ENCODE measurements around the gene SLX4IP.
A peak's percentile ranks its signal among the peaks of the same experiment; 100 is the strongest.

Gene SLX4IP

DNA sequence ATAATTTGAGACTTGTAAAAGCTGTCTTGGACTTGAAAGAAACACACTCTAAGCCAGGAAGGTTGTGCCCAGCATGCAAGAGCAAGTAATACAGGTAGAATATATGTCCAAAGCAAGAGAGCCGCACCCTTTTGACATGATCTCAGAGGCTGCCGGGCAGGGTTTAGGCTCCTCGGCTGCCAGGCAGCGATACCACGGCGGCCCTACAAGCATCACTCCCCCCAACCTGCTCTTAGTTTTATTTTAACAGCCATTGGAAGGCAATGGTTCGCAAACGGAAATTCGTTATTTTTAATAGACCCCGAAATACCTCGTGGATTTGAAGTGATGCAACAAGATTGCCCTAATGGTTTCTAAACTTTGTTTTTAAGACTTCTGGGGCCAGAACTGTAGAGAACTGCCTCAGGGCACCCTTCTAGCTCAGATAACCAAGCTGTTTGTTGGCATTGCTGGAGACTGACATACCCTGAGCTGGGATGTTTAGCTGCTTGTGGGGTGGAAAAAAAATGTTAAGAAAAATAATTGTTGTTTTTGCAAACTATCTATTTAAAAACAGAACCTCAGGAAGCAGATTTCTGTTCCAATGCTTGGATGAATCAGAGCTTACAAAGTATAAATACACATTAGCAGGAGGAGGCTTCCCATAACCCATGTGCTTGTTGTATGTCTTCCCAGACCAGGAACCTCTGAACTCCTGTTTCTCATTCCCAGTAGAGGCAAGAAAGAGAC is 199.7 kb downstream of the SLX4IP start:
- no peak for DNase-seq (ENCODE audit: low spot score)

- DNase-seq (ENCODE audit: low spot score) = no peak
Measured at GRCh38 chr20:10635476-10636208, 200.5 kb downstream of the SLX4IP start.

DNA sequence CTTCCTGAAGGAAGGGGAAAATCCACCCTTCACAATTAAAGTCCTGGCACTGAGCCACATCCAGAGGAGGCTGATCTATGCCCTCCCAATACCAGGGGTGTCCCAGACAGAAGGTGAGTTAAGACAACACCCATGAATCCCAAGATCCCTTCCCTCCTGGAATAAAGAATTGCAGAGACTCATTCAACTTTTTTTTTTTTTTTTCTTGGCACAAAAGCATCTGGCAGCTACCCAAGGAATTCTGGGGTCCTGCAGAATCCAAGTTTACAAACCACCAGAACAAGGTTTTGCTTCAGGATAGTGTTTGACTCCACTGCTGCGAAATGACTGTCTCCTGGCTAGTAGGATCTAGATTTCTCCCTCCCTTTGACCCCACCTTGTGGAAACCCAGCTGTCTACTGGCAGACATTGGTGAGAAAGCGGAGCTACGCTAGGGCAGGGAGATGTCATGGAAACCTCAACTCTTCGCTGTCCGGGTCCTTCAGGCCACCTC is 201.3 kb downstream of the SLX4IP start:
- DNase-seq (ENCODE audit: low spot score) = no peak

DNA sequence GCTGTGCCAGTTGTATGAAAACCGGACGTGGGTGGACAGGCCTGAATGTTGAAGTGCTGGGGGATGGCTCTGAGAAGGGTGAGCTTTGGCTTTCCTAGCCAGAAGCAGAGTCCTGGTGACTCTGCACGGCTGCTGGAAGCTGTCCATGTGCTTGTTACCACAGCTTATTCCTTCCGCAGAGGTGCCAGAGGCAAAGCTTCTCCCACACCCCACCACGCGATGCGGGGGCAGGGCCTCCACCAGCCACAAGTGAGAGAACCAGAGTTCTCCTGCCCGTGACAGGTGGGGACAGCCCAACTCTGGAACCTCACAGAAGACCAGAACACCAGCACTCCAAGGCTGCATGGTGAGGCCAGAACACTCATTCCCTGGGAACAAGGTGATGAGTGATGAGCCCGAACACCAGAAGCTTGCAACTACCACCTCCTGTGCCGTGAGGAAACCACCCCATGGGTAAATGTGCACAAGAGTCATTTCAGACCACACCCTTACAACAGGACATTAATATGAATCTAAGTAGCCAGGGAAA is 202.0 kb downstream of the SLX4IP start:
- DNase-seq (ENCODE audit: low spot score) = no peak

- no peak for DNase-seq (ENCODE audit: low spot score)
Measured at GRCh38 chr20:10637563-10637962, 202.5 kb downstream of the SLX4IP start.

- DNase-seq (ENCODE audit: low spot score) = no peak
Measured at GRCh38 chr20:10639077-10639736, 204.1 kb downstream of the SLX4IP start.

GRCh38 chr20:10639737-10640556 is 204.8 kb downstream of the SLX4IP start:
- DNase-seq (ENCODE audit: low spot score) = no peak

DNA sequence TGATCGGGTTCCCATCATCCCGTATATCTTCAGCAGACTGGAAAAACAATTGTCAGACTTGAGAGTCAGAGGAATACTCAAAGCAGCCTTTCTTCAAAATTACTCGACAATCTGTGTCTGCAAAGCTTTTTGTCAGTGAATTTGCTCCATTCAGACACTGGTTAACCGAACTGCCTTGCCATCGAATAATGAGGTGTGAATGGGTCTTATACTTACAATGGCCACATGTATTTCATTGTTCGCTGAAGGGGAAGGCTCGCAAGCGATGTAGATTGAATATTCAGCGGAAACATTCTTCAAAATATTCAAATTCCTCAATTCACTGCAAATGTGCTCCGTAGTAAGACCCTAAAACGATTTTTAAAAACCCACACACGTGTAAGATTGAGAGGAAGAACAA is 205.8 kb downstream of the SLX4IP start:
- no peak for DNase-seq (ENCODE audit: low spot score)

- no peak for DNase-seq (ENCODE audit: low spot score)
Measured at GRCh38 chr20:10641467-10641866, 206.4 kb downstream of the SLX4IP start.

GRCh38 chr20:10641893-10642292 is 206.8 kb downstream of the SLX4IP start:
- DNase-seq (ENCODE audit: low spot score) = no peak

DNA sequence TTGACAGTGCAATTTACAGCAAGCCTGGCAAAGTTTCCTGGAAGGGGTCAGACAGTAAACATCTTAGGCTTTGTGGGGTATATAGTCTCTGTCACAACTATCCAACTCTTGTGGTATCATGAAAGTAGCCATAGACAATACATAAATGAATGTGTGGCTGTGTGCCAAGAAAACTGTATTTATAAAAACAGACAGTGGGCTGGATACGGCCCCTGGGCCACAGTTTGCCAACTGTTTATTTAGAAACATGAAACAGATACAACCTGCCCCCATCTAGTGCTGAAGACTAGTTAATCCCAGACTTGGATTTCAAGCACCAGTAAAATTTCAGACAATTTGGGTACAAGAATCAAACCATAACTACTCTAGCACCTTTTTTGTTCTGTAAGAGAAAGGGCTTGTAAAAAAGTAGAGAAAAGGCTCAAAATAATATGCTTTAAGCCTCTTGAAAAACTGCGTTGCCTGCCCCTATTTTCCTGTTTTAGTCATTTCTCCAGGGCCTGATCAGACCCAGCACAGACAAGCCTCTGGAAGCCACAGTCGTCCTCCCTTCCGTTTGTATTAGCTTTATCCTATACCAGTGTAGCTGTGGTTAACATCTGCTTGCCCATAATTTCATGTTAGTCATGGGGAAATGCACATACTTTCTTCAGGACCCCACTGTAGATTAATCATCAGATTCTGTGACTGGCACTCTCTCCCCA is 207.9 kb downstream of the SLX4IP start:
- no peak for DNase-seq (ENCODE audit: low spot score)

DNA sequence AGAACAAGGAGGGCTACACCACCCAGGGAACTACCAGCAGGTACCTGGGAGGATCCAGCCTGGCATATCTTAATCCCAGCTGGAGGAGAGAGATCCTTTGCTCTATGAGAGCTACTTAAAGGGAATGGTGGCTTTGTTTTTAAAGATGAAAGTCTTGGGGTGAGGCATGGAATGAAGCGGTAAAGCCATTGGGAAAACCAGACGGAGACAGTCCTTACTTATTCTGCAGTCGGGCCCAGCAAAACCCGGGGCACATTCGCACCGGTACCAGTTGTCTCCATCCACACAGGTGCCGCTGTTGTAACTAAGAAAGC is 208.4 kb downstream of the SLX4IP start:
- DNase-seq (ENCODE audit: low spot score) = no peak

DNA sequence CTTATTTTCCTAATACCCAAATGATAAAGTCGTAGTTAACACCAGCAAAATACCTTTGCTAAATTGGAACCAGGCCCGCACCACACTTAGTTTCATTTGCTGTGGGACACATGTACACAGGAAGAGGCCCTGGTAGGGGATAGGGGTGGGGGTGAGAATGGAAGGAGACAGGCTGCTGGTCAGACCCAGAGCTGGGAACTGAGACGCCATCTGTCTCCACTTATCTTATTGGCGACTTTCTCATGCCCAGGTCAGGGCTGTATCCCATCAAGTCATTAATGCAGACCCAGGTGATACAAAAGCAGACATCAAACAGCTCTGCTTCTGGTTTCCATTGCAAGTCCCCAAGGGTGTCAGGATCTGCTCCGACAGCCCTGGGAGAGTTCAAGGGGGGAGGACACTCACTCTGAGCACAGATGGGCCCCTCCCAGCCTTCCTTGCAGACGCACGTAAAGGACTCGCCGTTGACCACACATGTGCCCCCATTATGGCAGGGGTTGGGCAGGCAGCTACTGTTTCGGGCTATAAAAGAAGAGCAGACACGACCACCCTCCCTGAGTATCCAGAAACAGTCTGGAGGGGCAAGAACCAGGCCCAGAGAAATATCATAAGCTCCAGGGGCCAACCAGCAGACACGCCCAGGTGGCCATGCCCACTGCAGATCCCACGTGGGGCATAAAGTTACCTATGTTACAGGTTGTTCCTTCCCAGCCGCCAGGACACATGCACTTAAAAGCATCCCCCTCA is 209.5 kb downstream of the SLX4IP start:
- DNase-seq (ENCODE audit: low spot score) = no peak

DNA sequence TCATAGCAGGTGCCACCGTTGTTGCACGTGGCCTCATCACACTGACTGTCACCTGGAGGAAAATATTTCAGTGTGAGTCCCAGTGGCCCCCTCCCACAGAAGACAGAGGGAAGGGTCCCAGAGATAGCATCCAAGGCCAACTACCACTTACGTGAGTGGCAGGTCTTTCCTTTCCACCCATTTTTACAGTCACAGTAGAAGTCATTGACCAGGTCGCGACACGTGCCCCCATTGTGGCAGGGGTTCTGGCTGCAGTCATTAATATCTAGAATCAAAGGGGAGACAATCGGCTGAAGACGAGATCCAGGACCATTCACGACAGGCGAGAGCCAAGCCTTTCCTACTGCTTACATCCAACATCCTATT is 210.1 kb downstream of the SLX4IP start:
- DNase-seq (ENCODE audit: low spot score) = no peak

DNA sequence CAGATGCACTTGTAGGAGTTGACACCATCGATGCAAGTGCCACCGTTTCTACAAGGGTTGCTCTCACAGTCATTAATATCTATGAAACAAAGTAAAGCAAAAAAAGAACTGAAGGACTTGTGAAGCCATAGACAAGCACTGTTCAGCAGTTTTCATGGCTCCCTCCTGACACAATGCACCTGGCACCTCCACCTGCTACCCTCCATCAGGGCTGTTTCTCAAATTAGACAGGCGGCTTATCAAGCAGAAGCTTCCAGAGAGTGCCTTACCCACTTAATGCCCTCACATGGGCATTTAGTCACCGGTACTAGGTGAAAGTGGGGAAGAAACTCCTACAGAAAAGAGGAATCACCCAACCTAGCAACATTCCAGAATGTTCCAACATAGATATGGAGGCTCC is 210.9 kb downstream of the SLX4IP start:
- DNase-seq (ENCODE audit: low spot score) = no peak

DNA sequence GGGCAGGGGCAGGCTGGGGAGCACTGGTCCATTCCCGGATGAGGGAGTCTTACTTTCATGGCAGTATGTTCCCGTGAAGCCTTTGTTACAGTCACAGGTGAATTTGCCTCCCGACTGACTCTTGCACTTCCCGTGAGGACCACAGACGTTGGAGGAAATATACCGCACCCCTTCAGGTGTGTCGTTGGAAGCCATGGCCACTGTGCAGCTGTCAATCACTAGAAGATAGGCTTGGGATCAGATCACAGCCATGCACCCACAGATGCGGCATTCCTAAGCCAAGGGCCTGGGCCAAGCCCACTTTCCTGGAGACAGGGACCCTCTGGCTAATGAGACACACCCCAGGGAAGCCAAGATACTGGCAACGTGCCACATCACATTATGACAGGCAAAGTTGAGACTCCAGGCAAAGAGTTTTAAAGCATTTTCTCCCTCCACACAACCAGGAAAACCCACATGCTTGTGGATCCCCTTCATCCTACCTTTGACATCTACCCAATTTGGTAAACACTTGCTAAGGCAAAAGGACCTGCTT is 211.8 kb downstream of the SLX4IP start:
- no peak for DNase-seq (ENCODE audit: low spot score)

GRCh38 chr20:10647471-10647870 is 212.4 kb downstream of the SLX4IP start:
- peak; percentile 41 for DNase-seq (ENCODE audit: low spot score)

GRCh38 chr20:10647909-10648308 is 212.8 kb downstream of the SLX4IP start:
- DNase-seq (ENCODE audit: low spot score) = no peak

GRCh38 chr20:10648651-10649050 is 213.5 kb downstream of the SLX4IP start:
- no peak for DNase-seq (ENCODE audit: low spot score)

DNA sequence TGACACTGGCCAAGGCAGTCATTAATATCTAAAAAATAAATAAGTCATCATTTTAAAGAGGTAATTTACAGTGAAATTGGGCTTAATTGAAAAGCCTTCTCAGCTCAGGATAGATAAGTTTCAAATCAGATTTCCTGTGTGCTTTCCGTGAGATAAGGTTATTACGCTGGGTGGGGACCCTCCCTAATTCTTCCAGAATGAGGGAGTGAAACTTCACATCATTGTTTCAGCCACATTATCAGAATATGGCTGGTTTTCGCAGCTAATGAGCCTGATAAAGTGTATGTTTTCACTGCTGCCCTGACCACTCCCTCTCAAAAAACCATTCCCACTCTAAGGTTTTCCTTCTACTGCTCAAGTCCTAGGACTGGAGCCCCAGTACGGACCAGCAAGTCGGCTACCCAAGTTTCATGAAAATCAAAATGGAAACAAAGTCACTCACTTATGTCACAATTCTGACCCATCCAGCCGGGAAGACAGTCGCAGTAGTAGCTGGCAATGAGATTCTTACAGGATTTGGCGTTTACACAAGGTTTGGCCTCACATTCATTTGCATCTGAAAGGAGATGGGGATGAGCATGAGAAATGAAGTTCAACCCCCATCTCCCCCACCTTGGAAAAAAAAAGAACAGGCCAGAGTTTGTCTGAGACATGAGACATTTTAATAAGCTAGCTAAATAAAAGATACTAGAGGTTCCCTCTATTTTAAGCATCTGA is 214.1 kb downstream of the SLX4IP start:
- no peak for DNase-seq (ENCODE audit: low spot score)
